WI38 (cell line): ENCODE data around the gene SPDYE4.

Experiments
- H3K4me3 ChIP-seq: 2 replicates; pipeline ENCODE4 v1.5.1; 2011; ENCODE audit warnings: low read depth, mild to moderate bottlenecking, control low read depth, low read length
- TF ChIP-seq, protein P1 (sequence below): IDR thresholded peaks from 2 replicates; pipeline ENCODE4 v1.5.1; 2012; ENCODE audit warnings: low read depth, mild to moderate bottlenecking, control low read depth, low read length

Gene SPDYE4

DNA sequence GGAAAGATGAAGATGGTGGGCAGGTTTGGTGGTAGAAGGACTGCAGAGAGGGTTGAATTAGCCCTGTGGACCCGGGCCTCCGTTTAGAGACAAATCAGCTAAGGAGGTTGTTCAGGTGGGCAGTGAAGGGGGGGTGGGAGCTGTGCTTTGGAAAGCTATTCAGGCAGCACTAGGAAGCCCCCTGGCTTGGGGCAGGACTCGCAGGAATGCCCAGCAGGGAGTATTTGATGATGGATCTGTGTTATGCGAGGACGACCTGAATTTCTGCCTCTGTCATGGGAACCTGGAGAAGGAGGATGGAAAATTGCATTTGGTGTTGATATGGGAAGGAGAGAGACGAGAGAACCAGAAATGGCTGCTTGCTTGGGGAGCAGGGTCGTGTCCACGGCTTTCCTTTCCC is 3.5 kb downstream of the SPDYE4 start:
- TF ChIP-seq, protein P1, sequence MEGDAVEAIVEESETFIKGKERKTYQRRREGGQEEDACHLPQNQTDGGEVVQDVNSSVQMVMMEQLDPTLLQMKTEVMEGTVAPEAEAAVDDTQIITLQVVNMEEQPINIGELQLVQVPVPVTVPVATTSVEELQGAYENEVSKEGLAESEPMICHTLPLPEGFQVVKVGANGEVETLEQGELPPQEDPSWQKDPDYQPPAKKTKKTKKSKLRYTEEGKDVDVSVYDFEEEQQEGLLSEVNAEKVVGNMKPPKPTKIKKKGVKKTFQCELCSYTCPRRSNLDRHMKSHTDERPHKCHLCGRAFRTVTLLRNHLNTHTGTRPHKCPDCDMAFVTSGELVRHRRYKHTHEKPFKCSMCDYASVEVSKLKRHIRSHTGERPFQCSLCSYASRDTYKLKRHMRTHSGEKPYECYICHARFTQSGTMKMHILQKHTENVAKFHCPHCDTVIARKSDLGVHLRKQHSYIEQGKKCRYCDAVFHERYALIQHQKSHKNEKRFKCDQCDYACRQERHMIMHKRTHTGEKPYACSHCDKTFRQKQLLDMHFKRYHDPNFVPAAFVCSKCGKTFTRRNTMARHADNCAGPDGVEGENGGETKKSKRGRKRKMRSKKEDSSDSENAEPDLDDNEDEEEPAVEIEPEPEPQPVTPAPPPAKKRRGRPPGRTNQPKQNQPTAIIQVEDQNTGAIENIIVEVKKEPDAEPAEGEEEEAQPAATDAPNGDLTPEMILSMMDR = no peak
- no peak overlapping the region for H3K4me3 ChIP-seq

DNA sequence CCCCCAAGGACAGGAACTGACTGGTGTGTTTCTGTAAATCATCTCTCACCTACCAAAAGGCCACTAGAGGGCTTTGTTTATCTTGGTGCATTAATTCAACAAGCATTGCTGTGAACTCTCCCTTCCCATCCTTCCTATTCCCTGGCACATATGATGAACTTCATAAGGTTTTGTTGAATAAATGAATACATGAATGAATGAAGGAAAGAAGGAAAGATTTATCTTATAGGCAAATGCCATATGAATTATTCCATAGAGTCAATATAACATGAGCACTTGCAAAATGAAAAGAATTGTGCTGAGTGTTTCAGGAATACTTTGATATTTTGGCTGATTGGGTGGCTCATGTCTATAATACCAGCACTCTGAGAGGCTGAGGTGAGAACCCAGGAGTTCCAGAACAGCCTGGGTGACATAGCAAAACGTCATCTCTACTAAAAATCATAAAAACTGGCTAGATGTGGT is 4.3 kb downstream of the SPDYE4 start:
- TF ChIP-seq, protein P1 = no peak
- H3K4me3 ChIP-seq = no peak overlapping the region

DNA sequence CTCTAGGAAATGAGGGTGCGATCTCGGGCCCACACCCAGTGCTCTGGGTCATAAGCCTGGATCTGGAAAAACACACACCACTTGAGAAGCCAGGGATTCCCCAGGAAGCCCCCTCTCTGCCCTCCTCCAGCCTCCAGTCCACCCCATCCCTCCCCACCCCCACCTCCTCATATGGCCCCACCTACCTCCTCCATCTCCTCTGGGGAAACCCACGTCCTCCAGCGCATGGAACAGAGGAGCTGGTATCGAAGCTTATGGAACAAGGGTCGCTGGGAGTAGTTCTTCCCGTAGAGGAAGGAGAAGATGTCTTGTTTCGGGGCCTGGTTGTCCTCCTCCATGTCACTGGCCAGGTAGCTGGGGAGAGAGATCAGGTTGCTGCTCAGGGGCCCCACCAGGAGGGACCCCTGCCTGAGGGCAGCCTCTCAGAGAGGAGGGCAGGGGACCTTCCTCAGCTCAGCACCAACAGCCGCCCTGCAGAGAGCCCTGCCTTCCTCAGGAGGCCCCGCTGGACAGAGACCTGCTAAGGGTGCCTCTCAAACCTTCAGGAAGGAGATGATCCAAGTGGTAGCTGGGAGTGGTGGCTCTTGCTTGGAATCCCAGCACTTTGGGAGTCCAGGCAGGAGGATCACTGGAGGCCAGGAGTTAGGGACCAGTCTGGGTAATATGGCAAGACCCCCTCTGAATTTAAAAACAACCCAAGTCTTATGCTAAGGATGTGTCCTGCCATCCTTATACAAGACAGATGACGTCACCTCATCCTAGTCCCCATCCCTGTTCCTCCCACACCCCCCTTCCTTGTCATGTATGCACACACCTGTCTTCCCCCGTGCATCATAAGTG is 5.0 kb downstream of the SPDYE4 start:
- H3K4me3 ChIP-seq = no peak overlapping the region
- TF ChIP-seq, protein P1 = no peak

DNA sequence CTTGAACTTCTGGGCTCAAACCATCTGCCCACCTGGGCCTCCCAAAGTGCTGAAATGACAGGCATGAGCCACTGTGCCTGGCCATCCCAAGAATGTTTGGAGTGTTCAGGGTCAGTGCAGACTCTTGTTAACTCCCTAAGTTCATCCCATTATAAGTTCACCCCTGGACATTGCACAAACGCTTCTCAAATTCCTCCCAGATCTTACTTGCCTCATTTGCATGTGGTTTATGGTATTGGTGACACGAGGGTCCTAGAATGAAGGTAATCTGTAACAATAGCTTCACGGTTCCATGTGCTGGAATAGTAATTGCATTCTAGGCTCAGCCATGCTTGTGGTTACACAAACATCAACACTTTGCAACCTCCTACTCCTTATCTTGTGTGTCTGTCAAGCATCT is 8.7 kb downstream of the SPDYE4 start:
- H3K4me3 ChIP-seq = no peak overlapping the region
- TF ChIP-seq, protein P1 = no peak

DNA sequence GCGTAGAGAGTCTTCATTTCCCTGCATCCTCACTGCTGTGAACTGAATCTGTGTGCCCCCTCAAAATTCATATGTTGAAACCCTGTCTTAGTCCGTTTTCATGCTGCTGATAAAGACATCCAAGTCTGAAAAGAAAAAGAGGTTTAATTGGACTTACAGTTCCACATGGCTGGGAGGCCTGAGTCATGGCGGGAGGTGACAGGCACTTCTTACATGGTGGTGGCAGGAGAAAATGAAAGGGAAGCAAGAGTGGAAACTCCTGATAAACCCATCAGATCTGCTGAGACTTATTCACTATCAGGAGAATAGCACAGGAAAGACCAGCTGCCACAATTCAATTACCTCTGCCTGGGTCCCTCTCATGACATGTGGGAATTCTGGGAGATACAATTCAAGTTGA is 10.6 kb downstream of the SPDYE4 start:
- H3K4me3 ChIP-seq = no peak overlapping the region
- TF ChIP-seq, protein P1 = no peak

DNA sequence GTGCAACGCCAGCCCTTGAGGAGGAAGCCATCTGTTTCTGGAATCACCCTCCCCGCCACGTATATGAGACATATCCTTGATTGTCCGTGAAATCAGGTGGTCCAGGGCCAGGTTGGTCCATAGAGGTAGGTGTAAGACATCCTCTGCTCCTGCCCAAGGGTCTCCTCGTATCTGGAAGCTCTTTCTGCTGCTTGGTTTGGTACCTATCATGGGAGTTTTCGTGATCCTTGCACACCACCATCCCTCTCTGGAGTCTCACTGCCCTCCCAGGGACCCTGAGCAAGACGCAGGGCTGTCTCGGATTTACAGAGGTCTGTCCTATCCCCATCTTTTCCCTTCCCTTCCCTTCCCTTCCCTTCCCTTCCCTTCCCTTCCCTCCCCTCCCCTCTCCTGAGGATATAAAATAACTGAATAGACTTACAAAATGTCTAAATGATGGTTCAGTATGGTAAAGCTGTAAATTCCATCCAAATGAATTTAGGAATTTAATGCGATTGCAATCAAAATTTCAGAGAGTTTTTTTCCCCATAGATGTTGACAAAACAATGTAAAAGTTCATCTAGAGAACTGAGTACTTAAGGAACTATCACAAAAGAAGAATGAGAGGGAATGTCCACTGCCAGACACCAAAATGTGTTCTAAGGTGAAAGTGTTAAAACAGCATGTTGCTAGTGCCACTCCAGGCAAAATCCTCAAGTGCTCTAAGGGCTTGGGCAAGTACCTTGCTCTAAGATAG is 11.7 kb downstream of the SPDYE4 start:
- TF ChIP-seq, protein P1 = no peak
- peak overlapping the region; percentile 59 for H3K4me3 ChIP-seq
